HG03045 (cell line): ENCODE results near the gene TET2.

Experiments used
- ATAC-seq: cut with Tn5 transposase; IDR thresholded peaks from one replicate; pipeline ENCODE4 v1.9.1; 2021; ENCODE audit warnings: mild to moderate bottlenecking, moderate library complexity; ENCODE audit not compliant: unreplicated experiment

Gene TET2

GRCh38 chr4:105230287-105230686 is 83.6 kb downstream of the TET2 start:
- no peak for ATAC-seq

GRCh38 chr4:105232374-105232773 is 85.7 kb downstream of the TET2 start:
- ATAC-seq: no peak

- ATAC-seq: no peak
Measured at GRCh38 chr4:105234582-105234981, 87.9 kb downstream of the TET2 start.

- ATAC-seq: peak; percentile 88
Measured at GRCh38 chr4:105236202-105236915, 89.7 kb downstream of the TET2 start.

DNA sequence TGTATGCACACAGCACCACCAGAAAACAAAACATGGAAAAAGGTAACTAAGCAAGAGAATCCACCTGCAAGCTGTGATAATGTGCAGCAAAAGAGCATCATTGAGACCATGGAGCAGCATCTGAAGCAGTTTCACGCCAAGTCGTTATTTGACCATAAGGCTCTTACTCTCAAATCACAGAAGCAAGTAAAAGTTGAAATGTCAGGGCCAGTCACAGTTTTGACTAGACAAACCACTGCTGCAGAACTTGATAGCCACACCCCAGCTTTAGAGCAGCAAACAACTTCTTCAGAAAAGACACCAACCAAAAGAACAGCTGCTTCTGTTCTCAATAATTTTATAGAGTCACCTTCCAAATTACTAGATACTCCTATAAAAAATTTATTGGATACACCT is 90.2 kb downstream of the TET2 start:
- peak; percentile 39 for ATAC-seq

DNA sequence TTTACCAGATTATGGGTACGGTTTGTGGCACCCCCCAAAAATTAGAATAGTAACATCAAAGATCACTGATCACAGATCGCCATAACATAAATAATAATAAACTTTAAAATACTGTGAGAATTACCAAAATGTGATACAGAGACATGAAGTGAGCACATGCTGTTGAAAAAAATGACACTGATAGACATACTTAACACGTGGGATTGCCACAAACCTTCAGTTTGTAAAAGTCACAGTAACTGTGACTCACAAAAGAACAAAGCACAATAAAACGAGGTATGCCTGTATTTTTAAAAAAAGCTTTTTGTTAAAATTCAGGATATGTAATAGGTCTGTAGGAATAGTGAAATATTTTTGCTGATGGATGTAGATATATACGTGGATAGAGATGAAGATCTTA is 93.4 kb downstream of the TET2 start:
- no peak for ATAC-seq

DNA sequence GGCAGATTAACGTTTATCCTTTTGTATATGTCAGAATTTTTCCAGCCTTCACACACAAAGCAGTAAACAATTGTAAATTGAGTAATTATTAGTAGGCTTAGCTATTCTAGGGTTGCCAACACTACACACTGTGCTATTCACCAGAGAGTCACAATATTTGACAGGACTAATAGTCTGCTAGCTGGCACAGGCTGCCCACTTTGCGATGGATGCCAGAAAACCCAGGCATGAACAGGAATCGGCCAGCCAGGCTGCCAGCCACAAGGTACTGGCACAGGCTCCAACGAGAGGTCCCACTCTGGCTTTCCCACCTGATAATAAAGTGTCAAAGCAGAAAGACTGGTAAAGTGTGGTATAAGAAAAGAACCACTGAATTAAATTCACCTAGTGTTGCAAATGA is 94.8 kb downstream of the TET2 start:
- no peak for ATAC-seq

GRCh38 chr4:105243446-105243845 is 96.8 kb downstream of the TET2 start:
- ATAC-seq: no peak

DNA sequence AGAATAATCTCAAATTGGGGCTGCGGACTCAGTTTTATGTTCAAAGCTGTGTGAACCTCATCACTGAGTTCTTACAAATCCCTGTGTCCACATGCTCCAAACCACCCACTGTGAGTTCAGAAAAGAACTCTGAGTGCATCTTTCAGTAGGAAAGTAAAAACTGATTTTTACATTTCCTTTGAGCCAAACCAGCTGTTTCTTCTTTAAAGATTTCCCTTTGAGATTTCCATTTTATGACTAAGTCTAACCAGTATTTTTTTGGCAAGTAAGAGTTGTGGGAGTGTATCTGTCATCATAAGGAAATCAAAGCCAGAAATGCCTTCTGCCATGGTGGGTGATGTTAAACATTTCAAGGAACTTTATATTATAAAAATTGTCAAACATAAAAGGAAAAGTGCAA is 100.0 kb downstream of the TET2 start:
- ATAC-seq: no peak

DNA sequence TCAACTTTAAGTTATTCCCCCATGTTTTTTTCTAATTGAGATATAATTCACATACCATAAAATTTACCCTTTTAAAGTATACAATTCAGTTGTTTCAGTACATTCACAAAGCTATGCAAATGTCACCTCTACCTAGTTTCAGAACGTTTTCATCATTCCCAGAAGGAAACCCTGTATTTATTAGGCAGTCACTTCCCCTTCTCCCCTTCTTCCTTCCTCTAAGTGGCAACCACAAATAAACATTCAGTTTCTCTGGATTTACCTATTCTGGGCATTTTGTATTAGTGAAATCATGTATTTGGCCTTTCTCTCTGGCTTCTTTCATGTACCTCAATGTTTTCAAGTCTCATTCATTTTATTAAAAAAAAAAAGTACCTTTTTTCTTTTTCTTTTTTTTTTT is 101.9 kb downstream of the TET2 start:
- ATAC-seq: no peak

DNA sequence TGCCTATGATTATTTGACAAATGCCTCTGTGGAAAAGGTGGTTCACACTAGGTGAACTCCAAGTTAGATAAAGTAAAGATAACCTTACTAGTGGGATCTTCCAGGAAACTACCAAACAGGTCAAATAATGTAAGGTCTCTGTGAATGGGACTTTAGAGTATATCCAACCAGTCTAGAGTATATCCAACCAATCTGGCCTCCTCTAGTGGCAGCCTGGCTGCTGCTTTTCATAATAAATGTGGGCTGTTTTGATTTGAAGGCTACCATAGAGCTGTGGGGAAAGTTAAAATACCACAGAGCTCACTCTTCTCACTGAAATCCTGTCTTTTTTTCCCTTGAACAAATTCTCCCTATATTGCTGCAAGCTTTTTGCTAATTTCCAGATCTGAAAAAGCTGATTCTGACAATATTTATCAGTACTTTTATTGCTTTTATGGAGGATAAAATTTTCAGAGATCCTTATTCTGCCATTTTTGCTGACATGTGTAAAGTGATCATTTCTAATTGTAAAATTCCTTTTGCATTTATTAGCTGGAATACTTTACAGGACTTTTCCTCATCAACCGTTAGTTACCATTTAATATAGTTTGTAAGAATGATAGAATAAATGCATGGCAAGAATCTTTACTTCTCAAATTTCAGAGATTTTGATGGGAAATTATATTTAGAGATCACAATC is 111.3 kb downstream of the TET2 start:
- no peak for ATAC-seq

- no peak for ATAC-seq
Measured at GRCh38 chr4:105265689-105266088, 119.0 kb downstream of the TET2 start.

GRCh38 chr4:105267280-105267679 is 120.6 kb downstream of the TET2 start:
- no peak for ATAC-seq

DNA sequence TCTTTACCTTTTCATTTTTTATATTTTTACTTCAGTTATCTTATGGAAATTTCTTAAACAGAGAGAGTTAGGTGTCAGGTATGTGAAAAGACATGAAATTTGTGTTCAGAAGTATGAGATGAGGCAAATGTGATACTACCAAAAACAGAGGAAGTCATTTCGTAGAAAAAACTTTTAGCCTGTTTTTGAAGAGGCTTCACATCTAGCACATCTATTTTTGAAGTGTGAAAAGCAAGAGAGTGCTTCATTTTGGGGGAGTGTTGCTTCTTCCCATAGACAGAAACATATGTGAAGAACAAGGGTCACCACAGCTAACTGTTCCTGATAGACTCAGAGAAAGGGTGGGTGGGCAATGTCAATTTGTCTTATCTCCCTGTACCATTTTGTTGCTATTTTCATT is 125.3 kb downstream of the TET2 start:
- no peak for ATAC-seq

DNA sequence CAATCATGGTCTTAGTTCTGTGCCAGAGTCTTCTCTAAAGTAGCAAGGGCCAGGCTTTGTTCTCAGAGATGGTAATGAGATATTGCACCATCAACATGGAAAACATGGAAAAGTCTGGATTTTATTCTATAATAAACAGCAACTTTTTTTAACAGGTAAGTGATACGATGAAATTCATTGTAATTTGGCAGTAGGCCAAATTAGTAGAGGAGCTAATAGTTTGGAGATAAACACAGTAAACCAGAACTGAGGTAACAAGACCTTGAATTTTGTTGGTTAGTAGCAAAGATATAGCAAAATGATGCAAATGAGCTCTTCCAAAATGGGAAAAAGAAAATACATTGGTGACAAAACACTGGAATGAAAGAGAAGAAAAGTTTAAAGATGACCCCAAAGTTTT is 126.6 kb downstream of the TET2 start:
- no peak for ATAC-seq

DNA sequence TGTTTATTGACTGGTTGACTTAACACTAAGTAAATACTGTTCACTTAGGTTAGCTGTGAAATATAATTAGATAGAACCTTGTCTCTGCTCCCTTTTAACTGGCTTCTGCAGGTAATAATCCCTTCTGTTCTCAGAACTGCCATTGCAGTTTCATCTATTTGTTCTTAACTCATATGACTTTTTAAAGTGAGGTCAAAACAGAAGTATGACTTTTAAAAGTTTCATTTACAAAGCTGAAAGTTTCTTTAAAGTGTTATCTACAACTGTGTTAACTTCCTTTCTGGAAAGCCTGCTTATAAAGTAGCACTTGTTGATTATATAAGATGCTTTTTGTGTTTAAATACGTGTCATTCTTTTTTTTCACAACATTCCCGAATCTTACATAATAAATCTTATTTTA is 127.4 kb downstream of the TET2 start:
- ATAC-seq: no peak

DNA sequence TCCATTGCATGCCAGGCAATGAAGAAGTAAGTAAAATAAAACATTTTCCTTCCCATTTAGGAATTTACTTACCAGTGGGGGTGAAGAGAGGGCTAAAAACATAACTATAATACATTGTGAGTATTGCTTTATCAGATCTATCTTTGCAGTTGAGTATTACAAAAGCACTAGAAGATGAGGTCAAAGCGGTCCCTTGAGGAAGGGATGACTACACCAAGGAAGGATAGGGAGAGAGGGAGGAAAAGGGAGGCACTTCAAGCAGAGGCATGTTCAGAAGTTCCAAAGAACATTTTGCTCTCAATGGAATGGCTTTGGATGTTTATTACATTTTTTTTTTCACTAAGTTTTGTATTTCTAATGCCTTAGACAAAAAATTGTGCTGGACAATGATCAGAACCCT is 127.8 kb downstream of the TET2 start:
- no peak for ATAC-seq

DNA sequence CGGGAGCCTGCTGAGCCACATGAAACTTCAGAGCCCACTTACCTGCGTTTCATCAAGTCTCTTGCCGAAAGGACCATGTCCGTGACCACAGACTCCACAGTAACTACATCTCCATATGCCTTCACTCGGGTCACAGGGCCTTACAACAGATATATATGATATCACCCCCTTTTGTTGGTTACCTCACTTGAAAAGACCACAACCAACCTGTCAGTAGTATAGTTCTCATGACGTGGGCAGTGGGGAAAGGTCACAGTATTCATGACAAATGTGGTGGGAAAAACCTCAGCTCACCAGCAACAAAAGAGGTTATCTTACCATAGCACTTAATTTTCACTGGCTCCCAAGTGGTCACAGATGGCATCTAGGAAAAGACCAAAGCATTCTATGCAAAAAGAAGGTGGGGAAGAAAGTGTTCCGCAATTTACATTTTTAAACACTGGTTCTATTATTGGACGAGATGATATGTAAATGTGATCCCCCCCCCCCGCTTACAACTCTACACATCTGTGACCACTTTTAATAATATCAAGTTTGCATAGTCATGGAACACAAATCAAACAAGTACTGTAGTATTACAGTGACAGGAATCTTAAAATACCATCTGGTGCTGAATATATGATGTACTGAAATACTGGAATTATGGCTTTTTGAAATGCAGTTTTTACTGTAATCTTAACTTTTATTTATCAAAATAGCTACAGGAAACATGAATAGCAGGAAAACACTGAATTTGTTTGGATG is 129.9 kb downstream of the TET2 start:
- ATAC-seq: no peak

DNA sequence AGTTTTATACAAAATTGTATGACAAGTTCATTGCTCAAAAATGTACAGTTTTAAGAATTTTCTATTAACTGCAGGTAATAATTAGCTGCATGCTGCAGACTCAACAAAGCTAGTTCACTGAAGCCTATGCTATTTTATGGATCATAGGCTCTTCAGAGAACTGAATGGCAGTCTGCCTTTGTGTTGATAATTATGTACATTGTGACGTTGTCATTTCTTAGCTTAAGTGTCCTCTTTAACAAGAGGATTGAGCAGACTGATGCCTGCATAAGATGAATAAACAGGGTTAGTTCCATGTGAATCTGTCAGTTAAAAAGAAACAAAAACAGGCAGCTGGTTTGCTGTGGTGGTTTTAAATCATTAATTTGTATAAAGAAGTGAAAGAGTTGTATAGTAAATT is 131.0 kb downstream of the TET2 start:
- no peak for ATAC-seq

DNA sequence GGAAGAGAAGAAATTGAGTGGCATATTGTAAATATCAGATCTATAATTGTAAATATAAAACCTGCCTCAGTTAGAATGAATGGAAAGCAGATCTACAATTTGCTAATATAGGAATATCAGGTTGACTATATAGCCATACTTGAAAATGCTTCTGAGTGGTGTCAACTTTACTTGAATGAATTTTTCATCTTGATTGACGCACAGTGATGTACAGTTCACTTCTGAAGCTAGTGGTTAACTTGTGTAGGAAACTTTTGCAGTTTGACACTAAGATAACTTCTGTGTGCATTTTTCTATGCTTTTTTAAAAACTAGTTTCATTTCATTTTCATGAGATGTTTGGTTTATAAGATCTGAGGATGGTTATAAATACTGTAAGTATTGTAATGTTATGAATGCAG is 132.6 kb downstream of the TET2 start:
- ATAC-seq: no peak

GRCh38 chr4:105280338-105281123 is 133.9 kb downstream of the TET2 start:
- ATAC-seq: no peak

GRCh38 chr4:105281124-105281415 is 134.4 kb downstream of the TET2 start:
- no peak for ATAC-seq
